ENCODE measurements around the gene IKZF1. TPM values are rescaled to one million over a fixed set of nuclear protein-coding genes. Genes with fewer than 3 reads are reported as not detected.

Gene IKZF1
- total and polyA plus RNA-seq, 2 of the 4 experiments (the other 2 are of a cell fraction), result not detected

- no peak overlapping the region for H3K4me2 ChIP-seq (ENCODE audit: low read depth, low read length)
- H2AK5ac ChIP-seq (ENCODE audit: low read depth, low read length), result no peak overlapping the region
- H2BK15ac ChIP-seq (ENCODE audit: low read depth, low read length), result no peak overlapping the region
- no peak overlapping the region for H2BK20ac ChIP-seq (ENCODE audit: low read depth, low read length)
- H3K23ac ChIP-seq (ENCODE audit: low read depth, low read length), result no peak overlapping the region
- H3K27ac ChIP-seq (ENCODE audit: insufficient read depth, low read length), result no peak overlapping the region
- POLR2A ChIA-PET (ENCODE audit: unreplicated experiment), result no interaction called here
- no peak overlapping the region for H3K4ac ChIP-seq (ENCODE audit: low read depth, low read length)
- H3K9ac ChIP-seq (ENCODE audit: low read depth, low read length), result no peak overlapping the region
- no peak overlapping the region for H2BK120ac ChIP-seq (ENCODE audit: low read depth, low read length)
- no peak overlapping the region for H2AK9ac ChIP-seq (replicated peaks; ENCODE audit: low read depth, low read length, poor library complexity)
- no peak overlapping the region for H3K56ac ChIP-seq (ENCODE audit: extremely low read depth, insufficient read depth, low read length)
- no TSS peak for BruUV-seq (replicated peaks)
- H3K36me3 ChIP-seq (ENCODE audit: control insufficient read depth, insufficient read depth, low read length), result no peaks in the 10 kb centered on the region
- H4K8ac ChIP-seq (ENCODE audit: low read depth in 2 of 2, low read length in 2 of 2), result no peak overlapping the region
- no peak for TF ChIP-seq BHLHE40 (IDR thresholded peaks at IDR 0.05; ENCODE audit: low read depth, low read length)
- no peak for TF ChIP-seq RAD21 (IDR thresholded peaks at IDR 0.05; ENCODE audit: low read length)
- no peak for TF ChIP-seq NFE2L2 (IDR thresholded peaks at IDR 0.05; ENCODE audit: low read depth, low read length)
- no peak for TF ChIP-seq USF2 (IDR thresholded peaks at IDR 0.05; ENCODE audit: low read depth, low read length)
- no peak for TF ChIP-seq MXI1 (IDR thresholded peaks at IDR 0.05; ENCODE audit: borderline replicate concordance, low read depth, low read length)
- no peak for TF ChIP-seq POLR2A (IDR thresholded peaks at IDR 0.05; ENCODE audit: low read depth, low read length)
- TF ChIP-seq FOS (IDR thresholded peaks at IDR 0.05; ENCODE audit: low read depth, low read length), result no peak
- ATAC-seq (ENCODE audit: low read depth) (no peak), DNase-seq (no peak)
- H4K91ac ChIP-seq (ENCODE audit: insufficient read depth, low read depth, low read length), result no peak overlapping the region
- WGBS, 2 experiments (ENCODE audit: extremely low coverage in 2 of 2, insufficient read length in 1 of 2), result no CpG with 5 or more reads among the region's 3 CpGs
- no peaks in the 10 kb centered on the region for H3K4me1 ChIP-seq (ENCODE audit: control insufficient read depth, insufficient read depth, low read length)
- H4K20me1 ChIP-seq (ENCODE audit: insufficient read depth, low read length), result no peaks in the 10 kb centered on the region
- in situ Hi-C loops (cut with MboI; ENCODE audit: low sequenced_read_pairs) (no loop called here), intact Hi-C loops (cut with micrococcal nuclease) (no loop called here), dilution Hi-C loops (cut with HindIII; ENCODE audit: low sequenced_read_pairs, unreplicated experiment) (no loop called here)
- no peak overlapping the region for H2AFZ ChIP-seq (replicated peaks; ENCODE audit: low read length, poor library complexity)
- H4K5ac ChIP-seq (ENCODE audit: low read depth, low read length), result no peak overlapping the region
- H3K4me3 ChIP-seq (ENCODE audit: insufficient read depth, low read depth, low read length), result no peak overlapping the region
- no peak overlapping the region for H3K14ac ChIP-seq (replicated peaks; ENCODE audit: low read depth, low read length)
- no peaks in the 10 kb centered on the region for H3K79me1 ChIP-seq (ENCODE audit: low read depth in 1 of 2, low read length in 2 of 2)
- no peak overlapping the region for H2BK5ac ChIP-seq (ENCODE audit: low read depth, low read length, poor library complexity, severe bottlenecking)
- no peaks in the 10 kb centered on the region for H3K9me3 ChIP-seq (ENCODE audit: control insufficient read depth, insufficient read depth, low read length)
- H3K27me3 ChIP-seq (ENCODE audit: control insufficient read depth, insufficient read depth, low read length), result no peaks in the 10 kb centered on the region
- no peaks in the 10 kb centered on the region for H3K9me1 ChIP-seq (ENCODE audit: insufficient read depth, low read length)
- H3K18ac ChIP-seq (ENCODE audit: low read depth, low read length), result no peak overlapping the region
- CTCF ChIA-PET, result no interaction called here
These were observed 47.8 kb downstream of the IKZF1 start for GRCh38 chr7:50352282-50352681.
